Adipose tissue (tissue), 3 donors: ENCODE measurements around the gene LZTFL1. TPM values are rescaled to one million over a fixed set of nuclear protein-coding genes. Genes with fewer than 3 reads are reported as not detected.

Experiments
- H3K27ac ChIP-seq: one replicate; pipeline ENCODE4 v1.5.1; 2013; ENCODE audit warnings: low read depth, low read length
- WGBS, 3 donors: extraction: QIAGEN DNeasy Blood & Tissue Kit; methylation state at CpG; one replicate each; pipeline ENCODE4 v1.1.7; 2013; 5-methylcytosine and 5-hydroxymethylcytosine counted together
- polyA plus RNA-seq, 3 donors: library from polyadenylated mRNA; stranded (reverse); fragments of 200-250 nt; gene quantifications; one replicate each; pipeline ENCODE4 v1.2.3, GENCODE V29; 2013
- donor health status: healthy with polysubstance abuse.
- donor health status: Bipolar disorder and iron deficiency.
- donor health status: healthy.

LZTFL1 gene
- polyA plus RNA-seq, 3 donors: 5.8 to 10.2 (median 6.9) TPM

GRCh38 chr3:45826321-45826720 is 15.6 kb downstream of the LZTFL1 start:
- WGBS, 3 donors: 69 to 86% (median 73%) methylated on average over 2 of the region's 2 CpGs
- H3K27ac ChIP-seq: no peak overlapping the region

GRCh38 chr3:45821127-45821526 is 20.8 kb downstream of the LZTFL1 start:
- 89 to 100% (median 96%) methylated on average over 1 of the region's 1 CpG for WGBS, 3 donors
- no peak overlapping the region for H3K27ac ChIP-seq

- WGBS, 3 donors: 88 to 90% (median 89%) methylated on average over 2 of the region's 2 CpGs
- no peak overlapping the region for H3K27ac ChIP-seq
Observed at GRCh38 chr3:45819543-45819942, 22.4 kb downstream of the LZTFL1 start.

GRCh38 chr3:45817831-45818522 is 23.9 kb downstream of the LZTFL1 start:
- WGBS, 3 donors: 42% methylated on average over 4 of the region's 4 CpGs

GRCh38 chr3:45816544-45816943 is 25.4 kb downstream of the LZTFL1 start:
- WGBS, 3 donors: 54 to 80% (median 57%) methylated on average over 3 of the region's 3 CpGs
- H3K27ac ChIP-seq: no peak overlapping the region

More at GRCh38 chr3:45817831-45818522, 23.9 kb downstream of the LZTFL1 start:
- no peak overlapping the region for H3K27ac ChIP-seq

- WGBS, 3 donors: 90 to 97% (median 93%) methylated on average over 4 of the region's 4 CpGs
- no peak overlapping the region for H3K27ac ChIP-seq
Observed at GRCh38 chr3:45814322-45814721, 27.6 kb downstream of the LZTFL1 start.

- WGBS, 3 donors: 67 to 77% (median 68%) methylated on average over 10 of the region's 10 CpGs
- no peak overlapping the region for H3K27ac ChIP-seq
Observed at GRCh38 chr3:45807681-45808540, 34.0 kb downstream of the LZTFL1 start.

- no peak overlapping the region for H3K27ac ChIP-seq
Observed at GRCh38 chr3:45807133-45807532, 34.8 kb downstream of the LZTFL1 start.

GRCh38 chr3:45806072-45806471 is 35.8 kb downstream of the LZTFL1 start:
- 91 to 94% (median 94%) methylated on average over 3 of the region's 3 CpGs for WGBS, 3 donors
- H3K27ac ChIP-seq: no peak overlapping the region

More at GRCh38 chr3:45807133-45807532, 34.8 kb downstream of the LZTFL1 start:
- WGBS, 3 donors: 91 to 95% (median 92%) methylated on average over 3 of the region's 3 CpGs

GRCh38 chr3:45803252-45803935 is 38.5 kb downstream of the LZTFL1 start:
- H3K27ac ChIP-seq: no peak overlapping the region
- WGBS, 3 donors: 95 to 97% (median 96%) methylated on average over 5 of the region's 5 CpGs

GRCh38 chr3:45802146-45802545 is 39.8 kb downstream of the LZTFL1 start:
- WGBS, 3 donors: 93 to 95% (median 93%) methylated on average over 9 of the region's 9 CpGs

GRCh38 chr3:45800611-45801010 is 41.3 kb downstream of the LZTFL1 start:
- WGBS, 3 donors: 61 to 80% (median 65%) methylated on average over 4 of the region's 4 CpGs
- no peak overlapping the region for H3K27ac ChIP-seq

More at GRCh38 chr3:45802146-45802545, 39.8 kb downstream of the LZTFL1 start:
- H3K27ac ChIP-seq: no peak overlapping the region

- 95 to 97% (median 95%) methylated on average over 2 of the region's 2 CpGs for WGBS, 3 donors
- H3K27ac ChIP-seq: no peak overlapping the region
Observed at GRCh38 chr3:45799586-45799985, 42.3 kb downstream of the LZTFL1 start.

GRCh38 chr3:45798034-45798433 is 43.9 kb downstream of the LZTFL1 start:
- 66 to 68% (median 68%) methylated on average over 4 of the region's 4 CpGs for WGBS, 3 donors

GRCh38 chr3:45796902-45797637 is 44.8 kb downstream of the LZTFL1 start:
- H3K27ac ChIP-seq: no peak overlapping the region
- WGBS, 3 donors: 55 to 60% (median 59%) methylated on average over 13 of the region's 13 CpGs

More at GRCh38 chr3:45798034-45798433, 43.9 kb downstream of the LZTFL1 start:
- no peak overlapping the region for H3K27ac ChIP-seq

- no peak within 1 kb of the TSS for H3K27ac ChIP-seq
Observed at GRCh38 chr3:45795882-45796765, 45.8 kb downstream of the LZTFL1 start, which contains the start of gene SLC6A20. Gene SLC6A20, minus strand, starts transcription at chr3:45796536. Its CDS starts 117 bp downstream, at chr3:45796419.

GRCh38 chr3:45795509-45795881 is 46.4 kb downstream of the LZTFL1 start:
- H3K27ac ChIP-seq: no peak overlapping the region
- WGBS, 3 donors: 29 to 33% (median 32%) methylated on average over 14 of the region's 14 CpGs

More at GRCh38 chr3:45795882-45796765, 45.8 kb downstream of the LZTFL1 start, which contains the start of gene SLC6A20:
- 2 to 4% (median 2%) methylated on average over 90 to 91 of the region's 91 CpGs for WGBS, 3 donors
